ENCODE measurements around the gene IGF2R. TPM values are rescaled to one million over a fixed set of nuclear protein-coding genes. Genes with fewer than 3 reads are reported as not detected.

Gene IGF2R
- total RNA-seq, 1 donor from 2014 or later: 109 TPM

- no peak for TF ChIP-seq CTCF (IDR thresholded peaks at IDR 0.05; ENCODE audit: insufficient read depth, low read length, severe bottlenecking)
- Histone ChIP-seq H3K36me3 (ENCODE audit: control insufficient read depth, insufficient read depth, low read length) (no peaks in the 10 kb centered on the region), H3K27me3 (ENCODE audit: control insufficient read depth, insufficient read depth, low read length) (no peaks in the 10 kb centered on the region), H3K4me3 (ENCODE audit: low read depth, low read length) (no peak overlapping the region)
- no peak for FAIRE-seq
- DNase-seq (ENCODE audit: low read depth): peak; percentile 35
These were observed 172.3 kb downstream of the IGF2R start for GRCh38 chr6:160141001-160141726.

GRCh38 chr6:160142115-160142715, 173.3 kb downstream of the IGF2R start:
- FAIRE-seq (no peak), DNase-seq (ENCODE audit: low read depth) (no peak)
- Histone ChIP-seq H3K27me3 (ENCODE audit: control insufficient read depth, insufficient read depth, low read length) (no peaks in the 10 kb centered on the region), H3K36me3 (ENCODE audit: control insufficient read depth, insufficient read depth, low read length) (no peaks in the 10 kb centered on the region), H3K4me3 (ENCODE audit: low read depth, low read length) (no peak overlapping the region)
- TF ChIP-seq CTCF (IDR thresholded peaks at IDR 0.05; ENCODE audit: insufficient read depth, low read length, severe bottlenecking): no peak

- Histone ChIP-seq H3K36me3 (ENCODE audit: control insufficient read depth, insufficient read depth, low read length) (no peaks in the 10 kb centered on the region), H3K27me3 (ENCODE audit: control insufficient read depth, insufficient read depth, low read length) (no peaks in the 10 kb centered on the region)
- no peak for TF ChIP-seq CTCF (IDR thresholded peaks at IDR 0.05; ENCODE audit: insufficient read depth, low read length, severe bottlenecking)
These were observed 177.7 kb downstream of the IGF2R start for GRCh38 chr6:160146454-160147145.

GRCh38 chr6:160147146-160147536, 178.3 kb downstream of the IGF2R start:
- no peak for DNase-seq (ENCODE audit: low read depth)
- FAIRE-seq: no peak
- no peak overlapping the region for H3K4me3 ChIP-seq (ENCODE audit: low read depth, low read length)
- no peaks in the 10 kb centered on the region for H3K36me3 ChIP-seq (ENCODE audit: control insufficient read depth, insufficient read depth, low read length)
- TF ChIP-seq CTCF (IDR thresholded peaks at IDR 0.05; ENCODE audit: insufficient read depth, low read length, severe bottlenecking): no peak
- no peaks in the 10 kb centered on the region for H3K27me3 ChIP-seq (ENCODE audit: control insufficient read depth, insufficient read depth, low read length)

More at GRCh38 chr6:160146454-160147145, 177.7 kb downstream of the IGF2R start:
- DNase-seq (ENCODE audit: low read depth) (no peak), FAIRE-seq (no peak)
- H3K4me3 ChIP-seq (ENCODE audit: low read depth, low read length): no peak overlapping the region

- TF ChIP-seq CTCF (IDR thresholded peaks at IDR 0.05; ENCODE audit: insufficient read depth, low read length, severe bottlenecking): no peak
- no peak overlapping the region for H3K4me3 ChIP-seq (ENCODE audit: low read depth, low read length)
- DNase-seq (ENCODE audit: low read depth) (no peak), FAIRE-seq (no peak)
- no peaks in the 10 kb centered on the region for H3K27me3 ChIP-seq (ENCODE audit: control insufficient read depth, insufficient read depth, low read length)
- no peaks in the 10 kb centered on the region for H3K36me3 ChIP-seq (ENCODE audit: control insufficient read depth, insufficient read depth, low read length)
These were observed 185.6 kb downstream of the IGF2R start for GRCh38 chr6:160154471-160154870.
